ENCODE data around the gene GRN.

GRN gene

GRCh38 chr17:44309472-44309871, 35.6 kb upstream of the GRN start:
- TF ChIP-seq CTCF (IDR thresholded peaks at IDR 0.05; ENCODE audit: insufficient read depth, low read depth, low read length, missing control alignments): no peak
- H3K4me3 ChIP-seq (ENCODE audit: low read length): no peak overlapping the region
- peak; percentile 43 for DNase-seq (ENCODE audit: low read depth)

GRCh38 chr17:44310188-44310587, 34.9 kb upstream of the GRN start:
- TF ChIP-seq CTCF (IDR thresholded peaks at IDR 0.05; ENCODE audit: insufficient read depth, low read depth, low read length, missing control alignments): no peak
- DNase-seq (ENCODE audit: low read depth): no peak
- no peak overlapping the region for H3K4me3 ChIP-seq (ENCODE audit: low read length)

GRCh38 chr17:44310609-44311376, 34.3 kb upstream of the GRN start:
- DNase-seq (ENCODE audit: low read depth): no peak
- no peak for TF ChIP-seq CTCF (IDR thresholded peaks at IDR 0.05; ENCODE audit: insufficient read depth, low read depth, low read length, missing control alignments)
- no peak overlapping the region for H3K4me3 ChIP-seq (ENCODE audit: low read length)

GRCh38 chr17:44311562-44312181, 33.4 kb upstream of the GRN start:
- no peak for TF ChIP-seq CTCF (IDR thresholded peaks at IDR 0.05; ENCODE audit: insufficient read depth, low read depth, low read length, missing control alignments)
- H3K4me3 ChIP-seq (ENCODE audit: low read length): no peak overlapping the region
- no peak for DNase-seq (ENCODE audit: low read depth)

- no peak for DNase-seq (ENCODE audit: low read depth)
- TF ChIP-seq CTCF (IDR thresholded peaks at IDR 0.05; ENCODE audit: insufficient read depth, low read depth, low read length, missing control alignments): no peak
- no peak overlapping the region for H3K4me3 ChIP-seq (ENCODE audit: low read length)
These were observed 32.6 kb upstream of the GRN start for GRCh38 chr17:44312396-44313104.

GRCh38 chr17:44314031-44314430, 31.1 kb upstream of the GRN start:
- TF ChIP-seq CTCF (IDR thresholded peaks at IDR 0.05; ENCODE audit: insufficient read depth, low read depth, low read length, missing control alignments): no peak
- DNase-seq (ENCODE audit: low read depth): no peak
- no peak overlapping the region for H3K4me3 ChIP-seq (ENCODE audit: low read length)

All from epithelial cell of esophagus (primary cell).